HG03196 (cell line): ENCODE measurements around the gene NAV2.

Experiments
- ATAC-seq: cut with Tn5 transposase; IDR thresholded peaks from one replicate; pipeline ENCODE4 v1.9.1; 2021; ENCODE audit not compliant: unreplicated experiment

The NAV2 gene

GRCh38 chr11:20011307-20011951, 298.8 kb downstream of the NAV2 start:
- ATAC-seq = no peak

GRCh38 chr11:20013346-20014066, 300.9 kb downstream of the NAV2 start:
- ATAC-seq = no peak

GRCh38 chr11:20014067-20014402, 301.4 kb downstream of the NAV2 start:
- no peak for ATAC-seq

GRCh38 chr11:20015101-20015500, 302.5 kb downstream of the NAV2 start:
- no peak for ATAC-seq

GRCh38 chr11:20015529-20016427, 303.1 kb downstream of the NAV2 start:
- no peak for ATAC-seq

- no peak for ATAC-seq
Observed at GRCh38 chr11:20016526-20016925, 303.9 kb downstream of the NAV2 start.

GRCh38 chr11:20017320-20017719, 304.7 kb downstream of the NAV2 start:
- no peak for ATAC-seq

GRCh38 chr11:20020198-20020597, 307.6 kb downstream of the NAV2 start:
- no peak for ATAC-seq

GRCh38 chr11:20020716-20021115, 308.1 kb downstream of the NAV2 start:
- no peak for ATAC-seq

- ATAC-seq = no peak
Observed at GRCh38 chr11:20021212-20021611, 308.6 kb downstream of the NAV2 start.

GRCh38 chr11:20021771-20022362, 309.2 kb downstream of the NAV2 start:
- ATAC-seq = no peak

GRCh38 chr11:20022363-20023081, 309.9 kb downstream of the NAV2 start:
- ATAC-seq = no peak

GRCh38 chr11:20023082-20023426, 310.4 kb downstream of the NAV2 start:
- ATAC-seq = no peak

- no peak for ATAC-seq
Observed at GRCh38 chr11:20024172-20024935, 311.7 kb downstream of the NAV2 start.

- no peak for ATAC-seq
Observed at GRCh38 chr11:20025332-20025840, 312.7 kb downstream of the NAV2 start.

GRCh38 chr11:20026629-20027555, 314.3 kb downstream of the NAV2 start:
- ATAC-seq = no peak

- no peak for ATAC-seq
Observed at GRCh38 chr11:20027556-20028013, 314.9 kb downstream of the NAV2 start.

GRCh38 chr11:20029193-20029592, 316.6 kb downstream of the NAV2 start:
- ATAC-seq = no peak

GRCh38 chr11:20030472-20030871, 317.8 kb downstream of the NAV2 start:
- ATAC-seq = no peak
